Thoracic aorta (tissue), 2 donors: Measurements from ENCODE around the gene PHF13. TPM values are rescaled to one million over a fixed set of nuclear protein-coding genes. Genes with fewer than 3 reads are reported as not detected.

Experiments
- ATAC-seq: fragments of 150-250 bp; one replicate; pipeline ENCODE4 v1.8.0; 2017; ENCODE audit warnings: low read depth; ENCODE audit not compliant: insufficient number of reproducible peaks, low FRiP score
- DNase-seq: peaks from one replicate; pipeline ENCODE4 v3.0.0-alpha.2; 2020; ENCODE audit warnings: low spot score
- H3K27ac ChIP-seq, 2 donors: fragments of 200-600 bp; sonication (generic); 1 replicate in 1 of 2; 2 replicates in 1 of 2; pipeline ENCODE4 v1.5.1; 2016; ENCODE audit warnings: mild to moderate bottlenecking in 2 of 2, moderate library complexity in 2 of 2
- H3K27me3 ChIP-seq: fragments of 200-600 bp; sonication (generic); replicated peaks from 2 replicates; pipeline ENCODE4 v1.6.0; 2016; ENCODE audit warnings: mild to moderate bottlenecking; ENCODE audit not compliant: insufficient read depth
- H3K36me3 ChIP-seq: fragments of 200-600 bp; sonication (generic); one replicate; pipeline ENCODE4 v1.5.1; 2016
- H3K4me1 ChIP-seq, 2 donors: fragments of 200-600 bp; sonication (generic); 1 replicate in 1 of 2; 2 replicates in 1 of 2; pipeline versions ENCODE4 v1.5.1 to v1.6.0; 2016; ENCODE audit warnings: low read depth in 2 of 2, mild to moderate bottlenecking in 1 of 2; ENCODE audit not compliant: control insufficient read depth in 1 of 2
- H3K4me3 ChIP-seq: fragments of 200-600 bp; sonication (generic); 2 replicates; pipeline ENCODE4 v1.5.1; 2016; ENCODE audit warnings: mild to moderate bottlenecking
- H3K9me3 ChIP-seq: fragments of 200-600 bp; sonication (generic); 2 replicates; pipeline ENCODE4 v1.5.1; 2016
- CTCF ChIP-seq: fragments of 200-600 bp; sonication (generic); IDR thresholded peaks from one replicate; pipeline ENCODE4 v1.5.1; 2019; ENCODE audit warnings: antibody characterized with exemption
- total RNA-seq, 2 donors: library from RNA; depleted of rRNA; stranded (reverse); fragments of >200 nt; gene quantifications; one replicate each; pipeline versions ENCODE4 v1.1.0 to v1.2.3, GENCODE V29; 2016

Gene PHF13
- total RNA-seq, 2 donors from 2014 or later = 14.6 to 17.7 TPM

- Histone ChIP-seq H3K27ac (peak overlapping the region; percentile 99 to 100), H3K4me1 (peaks cover 27 to 38% of the 10 kb centered on the region in 2 donors), H3K4me3 (peak overlapping the region; percentile 93), H3K9me3 (no peaks in the 10 kb centered on the region), H3K27me3 (no peaks in the 10 kb centered on the region), H3K36me3 (peaks cover 6% of the 10 kb centered on the region)
- DNase-seq (no peak), ATAC-seq (peak; percentile 18)
- no peak for TF ChIP-seq CTCF
Measured at GRCh38 chr1:6603238-6603914, 10.2 kb upstream of the PHF13 start.

DNA sequence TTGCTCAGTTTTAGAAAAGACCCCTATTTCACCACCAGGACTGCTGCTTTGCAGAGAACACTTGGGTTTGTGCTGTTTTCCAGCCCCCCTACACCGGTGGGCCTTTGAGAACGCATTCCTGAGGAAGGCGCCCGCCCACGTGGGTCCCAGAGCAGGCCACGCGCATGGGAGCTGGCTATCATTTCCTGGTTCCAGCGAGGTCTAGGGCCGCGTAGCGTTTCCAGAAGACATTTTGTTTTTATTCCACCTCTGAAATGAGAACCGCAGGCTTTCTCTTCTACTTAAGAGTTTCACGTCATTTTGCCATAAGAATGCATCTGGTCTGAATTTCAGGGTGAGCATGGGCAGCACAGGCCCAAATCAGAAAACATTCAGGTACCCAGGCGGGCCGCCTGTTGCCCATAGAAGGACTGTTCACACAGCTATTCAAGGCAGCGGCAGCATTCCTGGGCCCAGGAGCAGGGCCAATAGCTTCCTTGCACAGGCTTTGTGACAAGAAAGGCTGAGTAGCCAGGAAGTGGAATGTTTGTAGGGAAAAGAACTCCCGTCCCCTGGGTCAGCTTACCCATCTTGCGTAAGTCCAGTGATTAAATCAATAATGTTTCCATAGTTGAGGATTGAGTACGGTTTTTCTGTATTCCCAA, 9.5 kb upstream of the PHF13 start:
- peak; percentile 29 for TF ChIP-seq CTCF
- Histone ChIP-seq H3K4me3 (peak overlapping the region; percentile 93), H3K27me3 (no peaks in the 10 kb centered on the region), H3K9me3 (no peaks in the 10 kb centered on the region), H3K4me1 (peaks cover 20 to 31% of the 10 kb centered on the region in 2 donors), H3K36me3 (peaks cover 1% of the 10 kb centered on the region), H3K27ac (peak overlapping the region; percentile 99 to 100)
- peak; percentile 79 for DNase-seq
- ATAC-seq = peak; percentile 54

- no peaks in the 10 kb centered on the region for H3K9me3 ChIP-seq
- H3K4me3 ChIP-seq = peak overlapping the region; percentile 100
- peaks cover 20 to 35% of the 10 kb centered on the region in 2 donors for H3K4me1 ChIP-seq
- no peaks in the 10 kb centered on the region for H3K27me3 ChIP-seq
- ATAC-seq (peak; percentile 41), DNase-seq (no peak)
- H3K27ac ChIP-seq = peak overlapping the region; percentile 86 to 97
- no peaks in the 10 kb centered on the region for H3K36me3 ChIP-seq
- no peak for TF ChIP-seq CTCF
Measured at GRCh38 chr1:6612641-6613360, 730 bp upstream of the PHF13 start.

DNA sequence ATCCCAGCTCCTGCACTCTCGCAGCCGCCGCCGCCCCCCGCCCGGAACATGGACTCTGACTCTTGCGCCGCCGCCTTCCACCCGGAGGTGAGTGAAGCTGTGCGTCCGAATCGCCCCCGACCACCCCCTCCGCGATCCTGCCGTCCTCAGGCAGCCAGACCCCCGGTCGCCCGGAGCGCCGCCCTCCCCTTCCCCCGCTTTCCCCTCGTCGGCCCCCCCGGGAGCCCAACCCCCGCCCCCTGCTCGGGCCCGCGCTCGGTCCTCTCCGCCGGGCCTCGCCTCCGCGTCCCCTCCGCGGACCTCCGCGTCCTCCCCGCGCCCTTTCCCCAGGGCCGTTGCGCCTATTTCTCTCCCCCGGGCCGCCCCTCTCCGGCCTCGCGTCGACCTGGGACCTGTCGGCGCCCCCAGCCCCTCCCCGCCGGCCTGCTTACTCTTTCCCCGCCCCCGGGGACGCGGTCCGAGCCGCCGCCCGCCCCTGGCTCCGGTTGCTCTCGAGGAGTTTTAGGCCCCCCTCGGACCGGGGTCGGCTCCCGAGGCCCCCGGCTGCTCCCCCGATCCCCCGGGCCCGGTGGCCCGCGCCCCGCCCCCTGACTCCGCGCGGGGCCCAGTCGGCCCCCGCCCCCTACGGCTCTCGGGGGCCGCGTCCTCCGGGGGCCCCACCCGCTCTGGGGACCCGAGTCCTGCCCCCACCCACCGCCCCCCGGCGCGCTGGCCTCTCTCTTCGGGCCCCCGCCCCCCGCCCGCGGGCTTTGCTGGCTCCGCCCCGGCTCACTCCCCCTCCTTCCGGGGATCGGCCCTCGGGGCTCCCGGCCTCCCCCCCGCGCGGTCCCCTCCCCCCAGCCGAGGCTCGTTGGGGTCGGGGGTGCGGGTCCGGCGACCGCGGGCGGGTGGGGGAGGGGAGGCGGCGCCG, 743 bp downstream of the PHF13 start:
- DNase-seq = no peak

More for the DNA sequence above, 743 bp downstream of the PHF13 start:
- Histone ChIP-seq H3K4me3 (peak overlapping the region; percentile 100), H3K36me3 (peaks cover 4% of the 10 kb centered on the region), H3K9me3 (no peaks in the 10 kb centered on the region), H3K4me1 (peaks cover 20 to 35% of the 10 kb centered on the region in 2 donors), H3K27ac (peak overlapping the region; percentile 93 to 96), H3K27me3 (no peaks in the 10 kb centered on the region)
- no peak for TF ChIP-seq CTCF
- ATAC-seq = no peak
